Stimulated activated CD4-positive, alpha-beta T cell treated with anti-CD3 and anti-CD28 coated beads, Interleukin-4, amount 100 ng/mL, for 48 hours (primary cell): ENCODE results near the gene ACAP3.

Experiments used
- DNase-seq, 2 donors: peaks; one replicate each; pipeline ENCODE4 v3.0.0-alpha.2; 2020; ENCODE audit warnings: low read depth in 2 of 2

ACAP3 gene

GRCh38 chr1:1245178-1245816 is 62.4 kb downstream of the ACAP3 start:
- DNase-seq, result no peak

- DNase-seq, result no peak
Measured at GRCh38 chr1:1244192-1244811, 63.4 kb downstream of the ACAP3 start.

- DNase-seq, result no peak
Measured at GRCh38 chr1:1243807-1244191, 63.9 kb downstream of the ACAP3 start.

GRCh38 chr1:1243266-1243660 is 64.5 kb downstream of the ACAP3 start:
- DNase-seq, result no peak

GRCh38 chr1:1242461-1243265 is 65.1 kb downstream of the ACAP3 start:
- DNase-seq, result no peak
